ENCODE results near the gene JMJD7. TPM values are rescaled to one million over a fixed set of nuclear protein-coding genes. Genes with fewer than 3 reads are reported as not detected.

JMJD7 gene
- total and polyA plus RNA-seq, 8 donors, result 6.5 to 16.8 (median 10.5) TPM

- DNase-seq (peak in 1 of 6 donors; percentile 59), FAIRE-seq (no peak), ATAC-seq (no peak)
- H3K9me3 ChIP-seq, result no peaks in the 10 kb centered on the region
- no peak overlapping the region for H3K4me3 ChIP-seq
- H3K4me1 ChIP-seq, result peaks cover 0 to 9% (median 7%) of the 10 kb centered on the region in 3 donors
- H3K27me3 ChIP-seq, result no peaks in the 10 kb centered on the region
- intact Hi-C loops (cut with DNase I), result no loop called here
- no peak for TF ChIP-seq CTCF (IDR thresholded peaks at IDR 0.05)
- H3K36me3 ChIP-seq, result no peaks in the 10 kb centered on the region
- no peak overlapping the region for H3K27ac ChIP-seq
- 95 to 96% methylated on average over 10 of the region's 10 CpGs for WGBS, 2 donors
Observed at GRCh38 chr15:41880156-41880877, 52.4 kb downstream of the JMJD7 start.

GRCh38 chr15:41881086-41881485 lies 53.2 kb downstream of the JMJD7 start:
- H3K4me1 ChIP-seq, result peaks cover 0 to 9% (median 7%) of the 10 kb centered on the region in 3 donors
- no peak overlapping the region for H3K27ac ChIP-seq
- intact Hi-C loops (cut with DNase I), result no loop called here
- ATAC-seq (no peak), DNase-seq (peak in 1 of 6 donors; percentile 62), FAIRE-seq (no peak)
- H3K36me3 ChIP-seq, result no peaks in the 10 kb centered on the region
- H3K4me3 ChIP-seq, result no peak overlapping the region
- H3K9me3 ChIP-seq, result no peaks in the 10 kb centered on the region
- H3K27me3 ChIP-seq, result no peaks in the 10 kb centered on the region
- no peak for TF ChIP-seq CTCF (IDR thresholded peaks at IDR 0.05)
- WGBS, 2 donors, result 94 to 96% methylated on average over 8 of the region's 8 CpGs

GRCh38 chr15:41881550-41881919 lies 53.6 kb downstream of the JMJD7 start:
- FAIRE-seq, result no peak
- DNase-seq, result no peak
- H3K27ac ChIP-seq, result no peak overlapping the region

GRCh38 chr15:41881920-41882688 lies 54.2 kb downstream of the JMJD7 start:
- H3K27ac ChIP-seq, result no peak overlapping the region
- ATAC-seq (peak; percentile 65 to 89 (median 73)), FAIRE-seq (no peak), DNase-seq (peak; percentile 34 to 82 (median 62))
- no peak for TF ChIP-seq CTCF (IDR thresholded peaks at IDR 0.05)
- peaks cover 0 to 9% (median 7%) of the 10 kb centered on the region in 3 donors for H3K4me1 ChIP-seq
- intact Hi-C loops (cut with DNase I), result no loop called here
- 14 to 15% methylated on average over 62 to 79 of the region's 81 CpGs for WGBS, 2 donors
- no peaks in the 10 kb centered on the region for H3K27me3 ChIP-seq
- H3K4me3 ChIP-seq, result peak overlapping the region; percentile 10 to 49 (median 30)
- H3K9me3 ChIP-seq, result no peaks in the 10 kb centered on the region
- H3K36me3 ChIP-seq, result no peaks in the 10 kb centered on the region

More at GRCh38 chr15:41881550-41881919, 53.6 kb downstream of the JMJD7 start:
- Histone ChIP-seq H3K9me3 (no peaks in the 10 kb centered on the region), H3K4me3 (peak overlapping the region in 2 of 4 donors; percentile 45 to 49), H3K4me1 (peaks cover 0 to 9% (median 7%) of the 10 kb centered on the region in 3 donors), H3K36me3 (no peaks in the 10 kb centered on the region), H3K27me3 (no peaks in the 10 kb centered on the region)
- TF ChIP-seq CTCF (IDR thresholded peaks at IDR 0.05), result no peak
- intact Hi-C loops (cut with DNase I), result no loop called here
- no peak for ATAC-seq
- WGBS, 2 donors, result 51 to 53% methylated on average over 10 of the region's 10 CpGs

Data from pancreas (tissue), 10 donors.